Trophoblast cell (in vitro differentiated cells and primary cell): ENCODE measurements around the gene WEE2.
A peak's percentile ranks its signal among the peaks of the same experiment; 100 is the strongest.
"Not testable (repeated sequence)": the region's sequence is repeated elsewhere in the genome, so short reads cannot be mapped to it uniquely, and the experiment has no call there.

Experiments used
- DNase-seq, 2 donors: peaks; one replicate each; pipeline ENCODE4 v3.0.0-alpha.2; 2016
- H2AFZ ChIP-seq: 2 replicates; pipeline ENCODE4 v1.6.1; 2013; ENCODE audit warnings: low read length, moderate library complexity, mild to moderate bottlenecking; ENCODE audit not compliant: insufficient read depth, poor library complexity
- H2AK5ac ChIP-seq: 2 replicates; pipeline ENCODE4 v1.6.1; 2013; ENCODE audit warnings: mild to moderate bottlenecking, low read length
- H2BK120ac ChIP-seq: 2 replicates; pipeline ENCODE4 v1.6.1; 2013; ENCODE audit warnings: low read length, mild to moderate bottlenecking, moderate library complexity; ENCODE audit not compliant: insufficient read depth, poor library complexity
- H2BK12ac ChIP-seq: 2 replicates; pipeline ENCODE4 v1.6.1; 2013; ENCODE audit warnings: mild to moderate bottlenecking, low read length, moderate library complexity
- H2BK5ac ChIP-seq: 2 replicates; pipeline ENCODE4 v1.6.1; 2013; ENCODE audit warnings: low read length, low read depth, moderate library complexity, mild to moderate bottlenecking; ENCODE audit not compliant: poor library complexity
- H3K14ac ChIP-seq: 2 replicates; pipeline ENCODE4 v1.6.1; 2013; ENCODE audit warnings: mild to moderate bottlenecking, low read length
- H3K18ac ChIP-seq: 2 replicates; pipeline ENCODE4 v1.6.1; 2013; ENCODE audit warnings: mild to moderate bottlenecking, low read length
- H3K23ac ChIP-seq: 2 replicates; pipeline ENCODE4 v1.6.1; 2013; ENCODE audit warnings: low read length
- H3K27ac ChIP-seq: 2 replicates; pipeline ENCODE4 v1.5.1; 2013; ENCODE audit warnings: low read depth, mild to moderate bottlenecking, inconsistent platforms, low read length, moderate library complexity
- H3K27me3 ChIP-seq: 2 replicates; pipeline ENCODE4 v1.6.1; 2013; ENCODE audit warnings: inconsistent platforms, mild to moderate bottlenecking, low read length, moderate library complexity; ENCODE audit not compliant: insufficient read depth
- H3K36me3 ChIP-seq, 2 experiments: 1 replicate in 1 of 2; 2 replicates in 1 of 2; pipeline ENCODE4 v1.6.1; 2013; ENCODE audit warnings: low read length in 2 of 2, mild to moderate bottlenecking in 2 of 2, moderate library complexity in 1 of 2; ENCODE audit not compliant: insufficient read depth in 2 of 2, control insufficient read depth in 1 of 2
- H3K4ac ChIP-seq: 2 replicates; pipeline ENCODE4 v1.6.1; 2013; ENCODE audit warnings: low read depth, mild to moderate bottlenecking, low read length, moderate library complexity
- H3K4me1 ChIP-seq, 2 experiments: 1 replicate in 1 of 2; 2 replicates in 1 of 2; pipeline ENCODE4 v1.6.1; 2013; ENCODE audit warnings: low read length in 2 of 2, mild to moderate bottlenecking in 2 of 2, moderate library complexity in 1 of 2; ENCODE audit not compliant: insufficient read depth in 2 of 2, control insufficient read depth in 1 of 2
- H3K4me2 ChIP-seq: 2 replicates; pipeline ENCODE4 v1.6.1; 2013; ENCODE audit warnings: inconsistent platforms, mild to moderate bottlenecking, low read length, moderate library complexity
- H3K4me3 ChIP-seq: 2 replicates; pipeline ENCODE4 v1.5.1; 2013; ENCODE audit warnings: mild to moderate bottlenecking, low read depth, low read length, inconsistent platforms
- H3K79me1 ChIP-seq: one replicate; pipeline ENCODE4 v1.6.1; 2013; ENCODE audit warnings: low read length
- H3K79me2 ChIP-seq: 2 replicates; pipeline ENCODE4 v1.6.1; 2013; ENCODE audit warnings: low read length, mild to moderate bottlenecking; ENCODE audit not compliant: control insufficient read depth, insufficient read depth, poor library complexity
- H3K9ac ChIP-seq: 2 replicates; pipeline ENCODE4 v1.6.1; 2013; ENCODE audit warnings: mild to moderate bottlenecking, low read length
- H3K9me3 ChIP-seq: 2 replicates; pipeline ENCODE4 v1.6.1; 2013; ENCODE audit warnings: low read depth, mild to moderate bottlenecking, control low read depth, inconsistent platforms, low read length; ENCODE audit not compliant: insufficient read depth
- H4K12ac ChIP-seq: 2 replicates; pipeline ENCODE4 v1.6.1; 2013; ENCODE audit warnings: low read depth, mild to moderate bottlenecking, low read length, moderate library complexity
- H4K8ac ChIP-seq: 2 replicates; pipeline ENCODE4 v1.6.1; 2013; ENCODE audit warnings: low read depth, mild to moderate bottlenecking, low read length, moderate library complexity
- H4K91ac ChIP-seq: one replicate; pipeline ENCODE4 v1.6.1; 2013; ENCODE audit warnings: low read depth, mild to moderate bottlenecking, low read length, moderate library complexity
- WGBS: extraction: QIAGEN DNeasy Blood & Tissue Kit; methylation state at CpG from one replicate; pipeline ENCODE4 v1.1.7; 2013; ENCODE audit warnings: missing lambda C conversion rate; ENCODE audit not compliant: insufficient read length, insufficient coverage; ENCODE audit errors: extremely low coverage; 5-methylcytosine and 5-hydroxymethylcytosine counted together

The WEE2 gene

DNA sequence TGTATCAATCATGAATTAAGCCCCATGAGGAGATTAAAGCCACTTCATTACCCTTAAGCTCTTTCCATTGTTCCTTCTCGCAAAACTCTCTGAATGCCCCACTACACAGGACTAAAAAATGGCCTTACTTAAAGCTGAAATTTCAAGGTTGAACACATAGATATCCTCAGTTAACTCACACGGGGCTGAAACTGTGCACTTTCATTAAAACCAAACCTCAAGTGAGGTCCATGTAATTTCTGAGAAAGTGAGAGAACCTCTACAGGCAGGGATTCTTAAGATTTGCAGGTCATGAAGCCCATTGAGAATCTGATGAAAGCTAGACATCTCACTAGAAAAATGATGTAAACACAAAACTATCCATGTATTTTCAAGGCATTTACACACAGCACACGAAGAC is 22.1 kb upstream of the WEE2 start:
- H3K36me3 ChIP-seq, result peaks cover 5 to 14% of the 10 kb centered on the region in 2 experiments
- no peak overlapping the region for H2BK12ac ChIP-seq
- no peak overlapping the region for H3K4me3 ChIP-seq
- no peak overlapping the region for H3K23ac ChIP-seq
- no peak overlapping the region for H2BK5ac ChIP-seq
- H3K4me2 ChIP-seq, result no peak overlapping the region
- H2AK5ac ChIP-seq, result no peak overlapping the region
- DNase-seq, result no peak
- H3K79me1 ChIP-seq, result no peaks in the 10 kb centered on the region
- no peaks in the 10 kb centered on the region for H3K79me2 ChIP-seq
- H3K9ac ChIP-seq, result no peak overlapping the region
- no peaks in the 10 kb centered on the region for H3K4me1 ChIP-seq
- no peak overlapping the region for H3K4ac ChIP-seq
- no peak overlapping the region for H3K27ac ChIP-seq
- no CpG with 5 or more reads among the region's 3 CpGs for WGBS
- H3K9me3 ChIP-seq, result no peaks in the 10 kb centered on the region
- no peak overlapping the region for H3K14ac ChIP-seq
- no peak overlapping the region for H2BK120ac ChIP-seq
- H3K27me3 ChIP-seq, result no peaks in the 10 kb centered on the region
- no peak overlapping the region for H4K8ac ChIP-seq
- H2AFZ ChIP-seq, result no peak overlapping the region
- H3K18ac ChIP-seq, result no peak overlapping the region
- no peak overlapping the region for H4K12ac ChIP-seq
- H4K91ac ChIP-seq, result no peak overlapping the region

DNA sequence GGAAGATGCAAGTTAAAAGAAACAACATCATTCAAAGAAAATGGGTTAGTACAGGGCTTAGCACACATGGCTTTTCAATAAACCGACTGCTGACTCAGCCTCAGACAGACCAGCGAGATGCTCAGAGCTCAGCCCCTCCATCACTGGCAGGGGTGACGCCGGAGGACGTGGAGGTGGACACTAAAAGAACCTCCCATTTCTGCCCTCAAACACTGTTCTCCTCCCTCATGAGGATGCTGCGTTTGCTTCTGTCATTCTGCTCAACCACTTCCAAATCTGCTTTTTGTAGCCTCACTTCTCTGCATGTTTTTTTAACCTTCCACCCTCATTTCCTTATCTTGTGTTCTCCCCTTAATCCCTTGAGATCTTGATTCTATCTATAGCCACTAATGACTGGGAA is 21.5 kb upstream of the WEE2 start:
- no peak overlapping the region for H3K9ac ChIP-seq
- no peak overlapping the region for H3K27ac ChIP-seq
- peaks cover 5 to 14% of the 10 kb centered on the region in 2 experiments for H3K36me3 ChIP-seq
- no peak overlapping the region for H3K23ac ChIP-seq
- no peaks in the 10 kb centered on the region for H3K79me1 ChIP-seq
- H3K4me1 ChIP-seq, result no peaks in the 10 kb centered on the region
- H2AK5ac ChIP-seq, result no peak overlapping the region
- no peak overlapping the region for H4K8ac ChIP-seq
- no peak overlapping the region for H2BK120ac ChIP-seq
- no peak overlapping the region for H3K4me2 ChIP-seq
- no peak overlapping the region for H2BK5ac ChIP-seq
- H3K4ac ChIP-seq, result no peak overlapping the region
- no peak overlapping the region for H4K91ac ChIP-seq
- no peak overlapping the region for H2AFZ ChIP-seq
- no peak overlapping the region for H3K14ac ChIP-seq
- no peak overlapping the region for H3K4me3 ChIP-seq
- no CpG with 5 or more reads among the region's 6 CpGs for WGBS
- H3K9me3 ChIP-seq, result no peaks in the 10 kb centered on the region
- no peaks in the 10 kb centered on the region for H3K79me2 ChIP-seq
- no peaks in the 10 kb centered on the region for H3K27me3 ChIP-seq
- peak; percentile 17 to 63 for DNase-seq
- no peak overlapping the region for H3K18ac ChIP-seq
- H4K12ac ChIP-seq, result no peak overlapping the region
- no peak overlapping the region for H2BK12ac ChIP-seq

DNA sequence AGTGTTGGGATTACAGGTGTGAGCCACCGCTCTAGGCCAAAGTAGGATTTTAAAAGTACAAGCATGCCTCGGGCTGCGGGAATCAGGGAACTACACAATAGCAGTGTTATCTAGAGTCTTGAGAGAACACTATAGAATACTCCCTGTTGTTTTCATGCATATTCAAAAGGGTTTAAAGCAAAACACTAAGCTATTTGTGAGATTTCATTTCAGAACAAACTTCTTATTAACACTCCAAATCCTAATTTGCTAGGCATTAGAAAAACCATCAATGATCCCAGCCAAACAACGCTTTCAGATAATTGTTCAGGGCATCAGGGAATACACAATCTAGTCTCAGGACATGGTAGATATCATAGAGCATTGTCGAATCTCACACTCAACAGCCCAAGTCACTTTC is 20.1 kb upstream of the WEE2 start:
- Histone ChIP-seq H3K9me3 (no peaks in the 10 kb centered on the region), H3K4me2 (no peak overlapping the region), H3K9ac (no peak overlapping the region), H2BK12ac (no peak overlapping the region), H3K27me3 (no peaks in the 10 kb centered on the region), H3K79me1 (no peaks in the 10 kb centered on the region), H4K8ac (no peak overlapping the region), H2BK120ac (no peak overlapping the region), H4K12ac (no peak overlapping the region), H2AFZ (no peak overlapping the region), H2AK5ac (no peak overlapping the region), H3K23ac (no peak overlapping the region), H4K91ac (no peak overlapping the region), H3K18ac (no peak overlapping the region), H2BK5ac (no peak overlapping the region), H3K4me3 (no peak overlapping the region), H3K14ac (no peak overlapping the region), H3K36me3 (peaks cover 5 to 11% of the 10 kb centered on the region in 2 experiments), H3K4ac (no peak overlapping the region), H3K27ac (no peak overlapping the region), H3K4me1 (no peaks in the 10 kb centered on the region), H3K79me2 (no peaks in the 10 kb centered on the region)
- DNase-seq, result no peak
- WGBS, result no CpG with 5 or more reads among the region's 5 CpGs

DNA sequence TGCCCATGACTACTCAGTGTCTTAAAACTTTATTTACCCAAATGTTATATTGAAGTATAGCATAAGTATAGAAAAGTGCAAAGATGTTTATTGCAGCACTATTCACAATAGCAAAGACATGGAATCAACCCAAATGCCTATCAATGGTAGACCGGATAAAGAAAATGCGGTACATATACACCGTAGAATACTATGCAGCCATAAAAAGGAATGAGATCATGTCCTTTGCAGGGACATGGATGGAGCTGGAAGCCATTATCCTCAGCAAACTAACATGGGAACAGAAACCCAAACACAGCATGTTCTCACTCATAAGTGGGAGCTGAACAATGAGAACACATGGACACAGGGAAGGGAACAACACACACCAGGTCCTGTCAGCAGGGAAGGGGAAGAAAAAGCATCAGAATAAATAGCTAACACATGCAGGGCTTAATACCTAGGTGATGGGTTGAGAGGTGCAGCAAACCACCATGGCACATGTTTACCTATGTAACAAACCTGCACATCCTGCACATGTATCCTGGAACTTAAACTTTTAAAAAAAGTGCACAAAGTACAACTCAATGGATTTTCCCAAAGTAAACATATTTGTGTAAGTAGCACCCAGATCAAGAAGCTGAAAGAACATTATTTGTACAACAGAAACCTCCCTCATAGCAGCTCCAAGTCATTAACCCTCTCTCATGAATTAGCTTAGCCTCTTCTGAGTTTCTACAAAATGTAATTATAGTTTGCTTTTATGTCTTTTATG is 18.9 kb upstream of the WEE2 start:
- not testable (repeated sequence) for H3K14ac ChIP-seq, H2AK5ac ChIP-seq, H3K18ac ChIP-seq, H3K79me1 ChIP-seq, H2BK5ac ChIP-seq, H3K27ac ChIP-seq, H4K8ac ChIP-seq, H3K9ac ChIP-seq, H2BK120ac ChIP-seq, H2BK12ac ChIP-seq, H3K4me1 ChIP-seq, H4K12ac ChIP-seq, H3K27me3 ChIP-seq, H3K79me2 ChIP-seq, H4K91ac ChIP-seq, H3K4me3 ChIP-seq, H3K4ac ChIP-seq, H3K4me2 ChIP-seq, DNase-seq, H2AFZ ChIP-seq, H3K23ac ChIP-seq, H3K9me3 ChIP-seq
- H3K36me3 ChIP-seq, result peaks cover 3 to 11% of the 10 kb centered on the region in 2 experiments
- no CpG with 5 or more reads among the region's 3 CpGs for WGBS
